Spleen (tissue), 13 donors: ENCODE data around the gene ZNF431. TPM values are rescaled to one million over a fixed set of nuclear protein-coding genes. Genes with fewer than 3 reads are reported as not detected.
A peak's percentile ranks its signal among the peaks of the same experiment; 100 is the strongest.

Experiments used
- DNase-seq: peaks from one replicate; pipeline ENCODE4 v3.0.0-alpha.2; 2020
- H3K27ac ChIP-seq, 8 donors: fragments of 200-600 bp; sonication (generic) in 7 of 8; 1 replicate in 4 of 8; 2 replicates in 4 of 8; pipeline versions ENCODE4 v1.5.0 to v1.8.0; 2016 to 2021; ENCODE audit warnings: inconsistent platforms in 4 of 8, mild to moderate bottlenecking in 4 of 8, moderate library complexity in 1 of 8
- H3K27me3 ChIP-seq, 7 donors: fragments of 200-600 bp; sonication (generic) in 6 of 7; replicated peaks in 1 of 7; 1 replicate in 4 of 7; 2 replicates in 3 of 7; pipeline versions ENCODE4 v1.5.0 to v1.8.0; 2016 to 2021; ENCODE audit warnings: inconsistent platforms in 3 of 7, mild to moderate bottlenecking in 1 of 7
- H3K36me3 ChIP-seq, 6 donors: fragments of 200-600 bp; sonication (generic) in 5 of 6; 1 replicate in 4 of 6; 2 replicates in 2 of 6; pipeline versions ENCODE4 v1.5.0 to v1.8.0; 2016 to 2021; ENCODE audit warnings: inconsistent platforms in 2 of 6
- H3K4me1 ChIP-seq, 6 donors: fragments of 200-600 bp; sonication (generic) in 5 of 6; 1 replicate in 3 of 6; 2 replicates in 3 of 6; pipeline versions ENCODE4 v1.5.0 to v1.8.0; 2016 to 2021; ENCODE audit warnings: inconsistent platforms in 3 of 6
- H3K4me3 ChIP-seq, 8 donors: fragments of 200-600 bp; sonication (generic) in 7 of 8; 1 replicate in 4 of 8; 2 replicates in 4 of 8; pipeline versions ENCODE4 v1.5.0 to v1.8.0; 2016 to 2021; ENCODE audit warnings: inconsistent platforms in 4 of 8, mild to moderate bottlenecking in 4 of 8, moderate library complexity in 2 of 8
- H3K9me3 ChIP-seq, 8 donors: fragments of 200-600 bp; sonication (generic) in 7 of 8; 1 replicate in 4 of 8; 2 replicates in 4 of 8; pipeline versions ENCODE4 v1.5.0 to v1.8.0; 2016 to 2021; ENCODE audit warnings: inconsistent platforms in 4 of 8
- POLR2A ChIP-seq, 3 donors: fragments of 450-650 bp; IDR thresholded peaks; one replicate each; pipeline ENCODE4 v1.5.1; 2017; ENCODE audit warnings: antibody characterized with exemption in 3 of 3, mild to moderate bottlenecking in 1 of 3
- POLR2AphosphoS5 ChIP-seq, 3 donors: sonication (generic); formaldehyde crosslinking; IDR thresholded peaks; one replicate each; pipeline ENCODE4 v1.5.1; 2017; ENCODE audit warnings: antibody characterized with exemption in 3 of 3
- WGBS, 5 donors: extraction: QIAGEN DNeasy Blood & Tissue Kit in 3 of 5; methylation state at CpG; one replicate each; pipeline versions ENCODE4 v1.1.5 to v1.1.7; 2013 to 2018; 5-methylcytosine and 5-hydroxymethylcytosine counted together
- intact Hi-C: fragments of 100-400 bp; cut with DNase I; formaldehyde crosslinking; loops from one replicate; pipeline ENCODE4 v1.15.0; 2023; ENCODE audit warnings: low total_unique reads
- long read RNA-seq, 2 donors: transcript quantifications; one replicate each; lab custom pipeline, GENCODE V29; 2026
- polyA plus RNA-seq, 3 donors: library from polyadenylated mRNA; stranded (reverse); fragments of 200-250 nt; gene quantifications; one replicate each; pipeline ENCODE4 v1.2.1, GENCODE V29; 2013
- total RNA-seq, 7 donors: library from RNA; depleted of rRNA in 3 of 7; stranded (reverse); fragments of >200 nt in 3 of 7; fragmentation: NEBNext Ultra II Directional in 4 of 7; extraction: Animal tissue kit (Norgen Biotek cat#: 25700) in 4 of 7; gene quantifications; one replicate each; pipeline versions ENCODE4 v1.1.0 to v1.2.1, GENCODE V29; 2016 to 2021
- TF ChIP-seq, protein P1 (sequence below), 11 experiments: fragments of 200-600 bp in 7 of 11; fragments of 450-650 bp in 4 of 11; sonication (generic) in 4 of 11; IDR thresholded peaks in 8 of 11; conservative IDR thresholded peaks in 3 of 11; 1 replicate in 7 of 11; 2 replicates in 4 of 11; pipeline versions ENCODE4 v1.4.0 to v1.8.0; 2016 to 2021; ENCODE audit warnings: antibody characterized with exemption in 11 of 11, inconsistent platforms in 4 of 11, mild to moderate bottlenecking in 1 of 11
- donor health status: healthy with polysubstance abuse.
- donor health status: DM: no; HTN: no; CAD: no; lungs with moderate emphysema.
- donor health status: DM: no; HTN: no; CAD: no.
- donor health status: Bipolar disorder and iron deficiency.
- donor health status: healthy.
- donor health status: DM: no; HTN: no; CAD: no.
- donor health status: DM: yes; HTN: yes; CAD: no.

The ZNF431 gene
- 10 to 100 TPM; 18.2 to 33.5 (median 22.2) TPM for total RNA-seq
- 10 to 100 TPM in 1 of 3 donors, 1 to 10 TPM in 2; 8.8 to 13.2 (median 9.2) TPM for polyA plus RNA-seq
- long read RNA-seq, donor 1, full-length matches to known transcripts, result 3 of 3 reads
- long read RNA-seq, donor 1, partial matches to known transcripts, result 0 of 3 reads
- long read RNA-seq, donor 1, other reads (novel, unspliced or antisense), result 0 of 3 reads
- long read RNA-seq, donor 2, full-length matches to known transcripts, result 2 of 2 reads
- long read RNA-seq, donor 2, partial matches to known transcripts, result 0 of 2 reads
- long read RNA-seq, donor 2, other reads (novel, unspliced or antisense), result 0 of 2 reads

DNA sequence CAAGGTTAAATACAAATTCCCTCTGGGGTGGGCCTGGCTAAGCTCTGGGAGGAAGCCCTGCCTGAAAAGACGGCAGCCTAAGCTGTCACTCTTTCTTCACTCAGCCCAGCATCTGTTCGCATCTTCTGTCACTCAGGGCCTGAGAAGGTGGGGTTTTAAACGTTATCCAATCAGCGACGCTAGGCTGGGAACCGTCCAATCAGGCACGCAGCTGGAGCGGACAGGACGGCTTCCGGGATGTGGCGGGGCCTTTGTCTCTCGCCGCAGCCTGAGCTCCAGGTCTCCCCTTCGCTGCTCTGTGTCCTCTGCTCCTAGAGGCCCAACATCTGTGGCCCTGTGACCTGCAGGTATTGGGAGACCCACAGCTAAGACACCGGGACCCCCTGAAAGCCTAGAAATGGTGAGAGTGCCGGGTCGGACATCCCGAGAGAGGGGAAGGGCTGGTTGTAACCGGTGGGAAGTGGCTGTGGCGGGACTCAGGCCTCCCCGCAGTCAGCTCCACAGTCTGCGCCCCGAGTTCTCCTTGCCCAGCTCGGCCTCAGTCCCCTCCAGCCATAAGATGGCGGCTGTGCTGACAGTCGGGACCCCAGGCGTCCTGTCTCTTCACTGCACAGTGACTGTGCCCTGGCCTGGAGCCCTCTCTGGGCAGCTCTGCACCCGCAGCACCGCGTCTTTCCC lies at the start of gene ZNF431:
TSS of gene ZNF431 (plus strand) at position 254 of the 678 bp plus-strand sequence. CDS start at position 398, 144 bp downstream.
- Histone ChIP-seq H3K9me3 (peaks cover 0 to 4% (median 0%) of the 10 kb centered on the region in 8 donors), H3K4me1 (peaks cover 0 to 32% (median 22%) of the 10 kb centered on the region in 6 donors), H3K4me3 (peak within 1 kb of the TSS; percentile 54 to 90 (median 70)), H3K27ac (peak within 1 kb of the TSS; percentile 58 to 89 (median 84)), H3K27me3 (no peaks in the 10 kb centered on the region), H3K36me3 (peaks cover 0 to 35% (median 28%) of the 10 kb centered on the region in 6 donors)
- WGBS, 5 donors, result 0 to 1% (median 0%) methylated on average over 18 to 30 of the region's 30 CpGs
- TF ChIP-seq POLR2A (IDR thresholded peaks at IDR 0.05) (no peak), POLR2AphosphoS5 (IDR thresholded peaks at IDR 0.05) (peak; percentile 91 to 92 (median 92))
- TF ChIP-seq, protein P1, sequence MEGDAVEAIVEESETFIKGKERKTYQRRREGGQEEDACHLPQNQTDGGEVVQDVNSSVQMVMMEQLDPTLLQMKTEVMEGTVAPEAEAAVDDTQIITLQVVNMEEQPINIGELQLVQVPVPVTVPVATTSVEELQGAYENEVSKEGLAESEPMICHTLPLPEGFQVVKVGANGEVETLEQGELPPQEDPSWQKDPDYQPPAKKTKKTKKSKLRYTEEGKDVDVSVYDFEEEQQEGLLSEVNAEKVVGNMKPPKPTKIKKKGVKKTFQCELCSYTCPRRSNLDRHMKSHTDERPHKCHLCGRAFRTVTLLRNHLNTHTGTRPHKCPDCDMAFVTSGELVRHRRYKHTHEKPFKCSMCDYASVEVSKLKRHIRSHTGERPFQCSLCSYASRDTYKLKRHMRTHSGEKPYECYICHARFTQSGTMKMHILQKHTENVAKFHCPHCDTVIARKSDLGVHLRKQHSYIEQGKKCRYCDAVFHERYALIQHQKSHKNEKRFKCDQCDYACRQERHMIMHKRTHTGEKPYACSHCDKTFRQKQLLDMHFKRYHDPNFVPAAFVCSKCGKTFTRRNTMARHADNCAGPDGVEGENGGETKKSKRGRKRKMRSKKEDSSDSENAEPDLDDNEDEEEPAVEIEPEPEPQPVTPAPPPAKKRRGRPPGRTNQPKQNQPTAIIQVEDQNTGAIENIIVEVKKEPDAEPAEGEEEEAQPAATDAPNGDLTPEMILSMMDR (IDR thresholded peaks at IDR 0.05 in 8 of 11, conservative IDR thresholded peaks at IDR 0.05 in 3 of 11), result no peak
- peak; percentile 94 for DNase-seq
- intact Hi-C loops, result no loop called here

DNA sequence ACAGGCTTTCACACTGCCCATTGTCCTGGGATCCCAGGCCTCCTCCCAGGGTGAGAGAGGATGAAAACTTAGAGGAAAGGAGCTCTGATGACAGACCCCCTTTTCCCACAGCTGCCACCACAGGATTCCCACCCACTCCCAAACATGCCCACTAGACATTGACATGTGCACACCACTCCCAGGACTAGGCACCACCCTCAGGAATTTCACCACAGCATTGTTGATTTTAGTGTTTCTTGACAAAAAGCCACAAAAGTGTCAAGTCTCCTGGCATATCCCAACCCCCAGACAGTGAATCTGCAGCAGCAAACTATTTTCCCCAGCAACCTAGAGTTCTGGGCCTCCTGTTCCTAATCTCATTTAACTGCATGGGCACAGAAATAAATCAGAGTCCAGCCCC lies 49.7 kb upstream of the ZNF431 start:
- Histone ChIP-seq H3K36me3 (peaks cover 0 to 15% (median 0%) of the 10 kb centered on the region in 6 donors), H3K4me3 (no peak overlapping the region), H3K9me3 (no peaks in the 10 kb centered on the region), H3K4me1 (no peaks in the 10 kb centered on the region), H3K27ac (no peak overlapping the region), H3K27me3 (no peaks in the 10 kb centered on the region)
- intact Hi-C loops, result no loop called here
- no peak for DNase-seq
- TF ChIP-seq, protein P1 (IDR thresholded peaks at IDR 0.05 in 8 of 11, conservative IDR thresholded peaks at IDR 0.05 in 3 of 11), result no peak
- TF ChIP-seq POLR2A (IDR thresholded peaks at IDR 0.05) (no peak), POLR2AphosphoS5 (IDR thresholded peaks at IDR 0.05) (no peak)

DNA sequence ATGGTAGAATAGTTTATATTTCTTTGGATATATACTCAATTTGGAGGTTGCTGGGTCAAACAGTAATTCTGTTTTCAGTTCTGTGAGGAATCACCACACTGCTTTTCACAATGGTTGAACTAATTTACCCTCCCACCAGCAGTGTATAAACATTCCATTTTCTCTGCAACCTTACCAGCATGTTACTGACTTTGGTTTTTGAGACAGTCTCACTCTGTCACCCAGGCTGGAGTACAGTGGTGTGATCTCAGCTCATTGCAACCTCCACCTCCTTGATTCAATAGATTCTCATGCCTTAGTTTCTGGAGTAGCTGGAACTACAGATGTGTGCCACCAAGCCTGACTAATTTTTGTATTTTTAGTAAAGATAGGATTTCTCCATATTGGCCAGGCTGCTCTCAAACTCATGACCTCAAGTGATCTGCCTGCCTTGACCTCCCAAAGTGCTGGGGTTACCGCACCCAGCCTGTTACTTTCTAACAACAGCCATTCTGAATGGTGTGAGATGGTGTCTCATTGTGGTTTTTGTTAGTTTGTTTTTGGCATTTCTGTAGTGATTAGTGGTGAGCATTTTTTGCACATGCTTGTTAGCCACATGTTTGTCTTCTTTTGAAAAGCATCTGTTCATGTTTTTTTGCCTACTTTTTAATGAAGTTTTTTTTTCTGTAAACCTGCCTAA lies 47.4 kb upstream of the ZNF431 start:
- Histone ChIP-seq H3K4me1 (no peaks in the 10 kb centered on the region), H3K4me3 (no peak overlapping the region), H3K27me3 (no peaks in the 10 kb centered on the region), H3K36me3 (peaks cover 0 to 31% (median 3%) of the 10 kb centered on the region in 6 donors), H3K9me3 (no peaks in the 10 kb centered on the region), H3K27ac (no peak overlapping the region)
- intact Hi-C loops, result no loop called here
- WGBS, 5 donors, result 90 to 96% (median 94%) methylated on average over 1 of the region's 1 CpG
- DNase-seq, result no peak
- TF ChIP-seq, protein P1 (IDR thresholded peaks at IDR 0.05 in 8 of 11, conservative IDR thresholded peaks at IDR 0.05 in 3 of 11), result no peak
- no peak for TF ChIP-seq POLR2A (IDR thresholded peaks at IDR 0.05)
- no peak for TF ChIP-seq POLR2AphosphoS5 (IDR thresholded peaks at IDR 0.05)
